ENCODE data around the gene HNRNPF. TPM values are rescaled to one million over a fixed set of nuclear protein-coding genes. Genes with fewer than 3 reads are reported as not detected.
A peak's percentile ranks its signal among the peaks of the same experiment; 100 is the strongest.

Gene HNRNPF
- total and polyA plus RNA-seq, 12 donors = 48.7 to 207 (median 139) TPM

DNA sequence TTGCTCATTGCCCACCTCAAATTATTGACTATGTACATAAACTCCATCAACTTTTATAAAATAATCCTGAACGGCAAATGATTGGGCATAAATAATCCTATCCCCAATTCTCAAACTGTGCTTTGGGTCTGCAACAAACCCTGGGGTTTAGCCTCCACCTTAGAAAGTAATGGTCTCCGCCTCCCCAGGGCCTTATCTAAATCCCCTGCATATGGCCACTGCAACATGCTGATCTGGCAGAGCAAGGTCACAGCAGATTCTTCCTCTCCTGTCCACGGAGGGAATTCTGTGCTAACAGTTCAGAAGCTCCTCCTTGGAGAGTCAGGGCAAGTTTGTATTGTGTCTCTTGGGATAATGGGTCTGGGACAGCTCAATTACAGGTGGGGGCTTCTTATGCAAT, 19.1 kb downstream of the HNRNPF start:
- intact Hi-C loops (cut with DNase I) = no loop called here
- no peaks in the 10 kb centered on the region for H3K27me3 ChIP-seq
- no peaks in the 10 kb centered on the region for H3K9me3 ChIP-seq (replicated peaks in 1 of 3)
- H3K4me1 ChIP-seq (replicated peaks in 1 of 2) = peaks cover 6 to 24% of the 10 kb centered on the region in 2 donors
- peak in 2 of 7 donors; percentile 17 to 40 for DNase-seq
- TF ChIP-seq, protein P1, sequence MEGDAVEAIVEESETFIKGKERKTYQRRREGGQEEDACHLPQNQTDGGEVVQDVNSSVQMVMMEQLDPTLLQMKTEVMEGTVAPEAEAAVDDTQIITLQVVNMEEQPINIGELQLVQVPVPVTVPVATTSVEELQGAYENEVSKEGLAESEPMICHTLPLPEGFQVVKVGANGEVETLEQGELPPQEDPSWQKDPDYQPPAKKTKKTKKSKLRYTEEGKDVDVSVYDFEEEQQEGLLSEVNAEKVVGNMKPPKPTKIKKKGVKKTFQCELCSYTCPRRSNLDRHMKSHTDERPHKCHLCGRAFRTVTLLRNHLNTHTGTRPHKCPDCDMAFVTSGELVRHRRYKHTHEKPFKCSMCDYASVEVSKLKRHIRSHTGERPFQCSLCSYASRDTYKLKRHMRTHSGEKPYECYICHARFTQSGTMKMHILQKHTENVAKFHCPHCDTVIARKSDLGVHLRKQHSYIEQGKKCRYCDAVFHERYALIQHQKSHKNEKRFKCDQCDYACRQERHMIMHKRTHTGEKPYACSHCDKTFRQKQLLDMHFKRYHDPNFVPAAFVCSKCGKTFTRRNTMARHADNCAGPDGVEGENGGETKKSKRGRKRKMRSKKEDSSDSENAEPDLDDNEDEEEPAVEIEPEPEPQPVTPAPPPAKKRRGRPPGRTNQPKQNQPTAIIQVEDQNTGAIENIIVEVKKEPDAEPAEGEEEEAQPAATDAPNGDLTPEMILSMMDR (IDR thresholded peaks at IDR 0.05) = no peak
- no peak for TF ChIP-seq POLR2A (IDR thresholded peaks at IDR 0.05)
- WGBS, 4 donors = 48 to 50% (median 49%) methylated on average over 3 of the region's 3 CpGs
- peak overlapping the region in 1 of 5 donors; percentile 50 for H3K27ac ChIP-seq
- peaks cover 0 to 90% of the 10 kb centered on the region in 2 donors for H3K36me3 ChIP-seq (replicated peaks in 1 of 2)
- H3K4me3 ChIP-seq = no peak overlapping the region

DNA sequence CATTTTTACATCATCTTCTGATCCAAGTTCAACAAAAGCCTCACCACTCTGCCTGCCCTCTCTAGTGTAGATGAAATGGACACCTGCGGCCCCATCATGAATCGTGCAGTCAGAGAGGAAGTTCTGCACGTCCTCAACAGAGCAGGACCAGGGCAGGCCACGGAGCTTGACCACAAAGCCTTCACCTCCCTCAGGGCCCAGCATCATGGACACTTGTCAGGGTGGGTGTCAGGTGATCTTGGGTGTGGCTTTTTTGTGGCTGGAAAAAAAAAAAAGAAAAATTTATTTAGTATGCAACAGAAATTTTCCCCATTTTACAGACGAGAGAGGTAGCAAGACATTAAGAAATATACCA, 21.3 kb downstream of the HNRNPF start:
- intact Hi-C loops (cut with DNase I) = no loop called here
- H3K36me3 ChIP-seq (replicated peaks in 1 of 2) = peaks cover 0 to 71% of the 10 kb centered on the region in 2 donors
- TF ChIP-seq POLR2A (IDR thresholded peaks at IDR 0.05) = no peak
- TF ChIP-seq, protein P1 (IDR thresholded peaks at IDR 0.05) = no peak
- H3K27me3 ChIP-seq = no peaks in the 10 kb centered on the region
- no peak for DNase-seq
- 64 to 77% (median 68%) methylated on average over 4 to 5 of the region's 5 CpGs for WGBS, 4 donors
- no peaks in the 10 kb centered on the region for H3K9me3 ChIP-seq (replicated peaks in 1 of 3)
- H3K4me3 ChIP-seq = no peak overlapping the region
- H3K4me1 ChIP-seq (replicated peaks in 1 of 2) = peaks cover 6 to 14% of the 10 kb centered on the region in 2 donors
- no peak overlapping the region for H3K27ac ChIP-seq

DNA sequence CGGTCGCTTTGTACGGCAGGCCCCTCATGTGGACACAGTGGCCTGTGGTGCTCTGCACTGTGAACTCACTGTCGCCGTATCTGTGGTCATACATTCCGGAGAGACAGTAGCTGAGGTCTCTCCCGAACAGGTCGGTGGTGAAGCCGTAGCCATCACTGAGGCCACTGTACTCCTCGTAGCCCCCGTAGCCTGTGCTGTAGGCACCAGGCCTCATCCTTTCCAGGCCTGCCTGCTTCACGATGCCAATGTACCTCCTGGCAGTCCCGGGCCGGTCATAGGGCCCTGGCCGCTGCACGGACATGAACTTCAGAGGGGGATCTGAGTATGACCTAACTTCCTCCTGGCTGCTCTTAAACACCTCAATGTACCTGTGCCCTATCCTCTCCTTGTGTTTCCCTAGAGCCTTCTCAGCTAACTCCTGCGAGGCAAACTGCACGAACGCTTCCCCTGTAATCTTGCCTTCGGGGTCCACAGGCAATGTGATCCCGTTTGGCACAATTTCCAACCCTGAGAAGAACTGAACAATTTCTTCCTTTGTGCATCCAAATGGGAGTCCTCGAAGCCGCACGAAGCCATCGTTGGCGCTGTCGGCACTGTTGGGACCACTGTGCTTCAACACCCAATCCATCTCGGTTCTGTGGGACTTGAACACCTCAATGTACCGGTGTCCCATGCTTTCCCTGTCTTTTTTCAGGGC, 21.9 kb downstream of the HNRNPF start:
- peaks cover 0 to 66% of the 10 kb centered on the region in 2 donors for H3K36me3 ChIP-seq (replicated peaks in 1 of 2)
- DNase-seq = peak in 1 of 7 donors; percentile 3

DNA sequence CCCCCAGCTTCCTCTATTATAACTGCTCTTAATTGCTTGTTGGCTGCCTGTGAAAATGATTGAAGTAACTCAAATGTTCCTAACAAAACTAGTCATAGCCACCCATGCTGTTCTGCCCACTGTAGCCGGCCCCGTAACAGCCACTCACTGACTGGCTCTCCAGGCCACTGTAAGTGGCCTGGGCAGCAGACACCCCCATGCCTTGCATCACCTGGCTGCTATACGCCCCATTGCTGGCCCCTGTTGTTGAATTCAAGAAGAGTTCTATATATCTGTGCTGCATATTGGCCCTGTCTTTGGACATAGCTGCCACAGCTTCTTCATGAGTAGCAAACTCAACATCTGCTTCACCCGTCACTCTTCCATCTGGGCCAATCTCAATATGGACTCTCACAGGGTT, 22.4 kb downstream of the HNRNPF start:
- no peak overlapping the region for H3K4me3 ChIP-seq
- peaks cover 0 to 60% of the 10 kb centered on the region in 2 donors for H3K36me3 ChIP-seq (replicated peaks in 1 of 2)
- intact Hi-C loops (cut with DNase I) = no loop called here
- no peaks in the 10 kb centered on the region for H3K9me3 ChIP-seq (replicated peaks in 1 of 3)
- TF ChIP-seq, protein P1 (IDR thresholded peaks at IDR 0.05) = no peak
- no peak for TF ChIP-seq POLR2A (IDR thresholded peaks at IDR 0.05)
- H3K4me1 ChIP-seq (replicated peaks in 1 of 2) = peaks cover 6 to 14% of the 10 kb centered on the region in 2 donors
- DNase-seq = no peak
- 90 to 99% (median 96%) methylated on average over 4 of the region's 4 CpGs for WGBS, 4 donors
- no peak overlapping the region for H3K27ac ChIP-seq
- no peaks in the 10 kb centered on the region for H3K27me3 ChIP-seq

More for the DNA sequence above, 21.9 kb downstream of the HNRNPF start:
- no peak overlapping the region for H3K27ac ChIP-seq
- WGBS, 4 donors = 92 to 93% (median 93%) methylated on average over 25 to 29 of the region's 29 CpGs
- H3K27me3 ChIP-seq = no peaks in the 10 kb centered on the region
- peaks cover 6 to 14% of the 10 kb centered on the region in 2 donors for H3K4me1 ChIP-seq (replicated peaks in 1 of 2)
- TF ChIP-seq POLR2A (IDR thresholded peaks at IDR 0.05) = no peak
- TF ChIP-seq, protein P1 (IDR thresholded peaks at IDR 0.05) = no peak
- no peak overlapping the region for H3K4me3 ChIP-seq
- intact Hi-C loops (cut with DNase I) = no loop called here
- H3K9me3 ChIP-seq (replicated peaks in 1 of 3) = no peaks in the 10 kb centered on the region
